ENCODE measurements around the gene STXBP6. TPM values are rescaled to one million over a fixed set of nuclear protein-coding genes. Genes with fewer than 3 reads are reported as not detected.

Gene STXBP6
- total RNA-seq, 4 donors from 2014 or later: 44.1 to 120 (median 67.4) TPM

- TF ChIP-seq CTCF (IDR thresholded peaks at IDR 0.05) (no peak), POLR2A (IDR thresholded peaks at IDR 0.05) (no peak)
- intact Hi-C loops (cut with DNase I): no loop called here
- no peak overlapping the region for H3K27ac ChIP-seq
- 91 to 95% methylated on average over 4 of the region's 4 CpGs for WGBS, 2 donors
- H3K4me3 ChIP-seq (replicated peaks in 1 of 3): no peak overlapping the region
- H3K4me1 ChIP-seq: peaks cover 13 to 14% of the 10 kb centered on the region in 2 donors
- H3K9me3 ChIP-seq: no peaks in the 10 kb centered on the region
- H3K27me3 ChIP-seq: no peaks in the 10 kb centered on the region
- DNase-seq: no peak
- H3K36me3 ChIP-seq: no peaks in the 10 kb centered on the region
Observed at GRCh38 chr14:25092258-25092740, 42.4 kb upstream of the STXBP6 start.

GRCh38 chr14:25090716-25091454 lies 40.9 kb upstream of the STXBP6 start:
- H3K4me1 ChIP-seq: peaks cover 23 to 27% of the 10 kb centered on the region in 2 donors
- H3K27ac ChIP-seq: peak overlapping the region; percentile 46 to 71 (median 57)
- intact Hi-C loops (cut with DNase I): no loop called here
- no peaks in the 10 kb centered on the region for H3K36me3 ChIP-seq
- no peaks in the 10 kb centered on the region for H3K9me3 ChIP-seq
- H3K27me3 ChIP-seq: no peaks in the 10 kb centered on the region
- no peak overlapping the region for H3K4me3 ChIP-seq (replicated peaks in 1 of 3)
- peak in 1 of 2 donors; percentile 15 for TF ChIP-seq POLR2A (IDR thresholded peaks at IDR 0.05)
- TF ChIP-seq CTCF (IDR thresholded peaks at IDR 0.05): no peak
- peak; percentile 74 to 77 for DNase-seq
- WGBS, 2 donors: 41 to 56% methylated on average over 3 of the region's 3 CpGs

- H3K4me1 ChIP-seq: peaks cover 23 to 32% of the 10 kb centered on the region in 2 donors
- no peaks in the 10 kb centered on the region for H3K27me3 ChIP-seq
- no peaks in the 10 kb centered on the region for H3K9me3 ChIP-seq
- no peaks in the 10 kb centered on the region for H3K36me3 ChIP-seq
- H3K27ac ChIP-seq: peak overlapping the region; percentile 42 to 71 (median 57)
- no peak overlapping the region for H3K4me3 ChIP-seq (replicated peaks in 1 of 3)
- TF ChIP-seq POLR2A (IDR thresholded peaks at IDR 0.05) (no peak), CTCF (IDR thresholded peaks at IDR 0.05) (no peak)
- 20 to 22% methylated on average over 2 of the region's 2 CpGs for WGBS, 2 donors
- intact Hi-C loops (cut with DNase I): no loop called here
- DNase-seq: no peak
Observed at GRCh38 chr14:25090256-25090655, 40.3 kb upstream of the STXBP6 start.

GRCh38 chr14:25089496-25089895 lies 39.5 kb upstream of the STXBP6 start:
- Histone ChIP-seq H3K4me1 (peaks cover 23 to 39% of the 10 kb centered on the region in 2 donors), H3K4me3 (replicated peaks in 1 of 3) (no peak overlapping the region), H3K27ac (no peak overlapping the region), H3K36me3 (no peaks in the 10 kb centered on the region), H3K9me3 (no peaks in the 10 kb centered on the region), H3K27me3 (no peaks in the 10 kb centered on the region)
- no peak for DNase-seq
- TF ChIP-seq CTCF (IDR thresholded peaks at IDR 0.05) (no peak), POLR2A (IDR thresholded peaks at IDR 0.05) (no peak)
- intact Hi-C loops (cut with DNase I): no loop called here
- 38 to 85% methylated on average over 1 of the region's 1 CpG for WGBS, 2 donors

GRCh38 chr14:25086821-25087396 lies 37.0 kb upstream of the STXBP6 start:
- no peak for DNase-seq
- Histone ChIP-seq H3K36me3 (no peaks in the 10 kb centered on the region), H3K4me1 (peaks cover 44 to 59% of the 10 kb centered on the region in 2 donors), H3K4me3 (replicated peaks in 1 of 3) (no peak overlapping the region), H3K9me3 (no peaks in the 10 kb centered on the region), H3K27ac (peak overlapping the region; percentile 13 to 77 (median 66)), H3K27me3 (no peaks in the 10 kb centered on the region)
- WGBS, 2 donors: 72 to 74% methylated on average over 2 of the region's 2 CpGs
- intact Hi-C loops (cut with DNase I): no loop called here
- TF ChIP-seq CTCF (IDR thresholded peaks at IDR 0.05): no peak
- TF ChIP-seq POLR2A (IDR thresholded peaks at IDR 0.05): no peak
